Right lobe of liver (tissue), 4 donors: ENCODE results near the gene TM9SF4.

ENCODE experiments used
- CTCF ChIP-seq, 4 donors: fragments of 200-600 bp in 3 of 4; fragments of 450-650 bp in 1 of 4; IDR thresholded peaks; one replicate each; pipeline versions ENCODE4 v1.5.1 to v1.8.0; 2016 to 2022; ENCODE audit warnings: antibody characterized with exemption in 4 of 4, mild to moderate bottlenecking in 2 of 4
- POLR2A ChIP-seq: fragments of 450-650 bp; IDR thresholded peaks from one replicate; pipeline ENCODE4 v1.6.1; 2017; ENCODE audit warnings: antibody characterized with exemption, mild to moderate bottlenecking
- donor health status: DM: no; HTN: no; CAD: no.
- donor health status: DM: no; HTN: no; CAD: no.
- donor health status: DM: no; HTN: yes; CAD: no.

- TF ChIP-seq POLR2A (no peak), CTCF (IDR thresholded peaks at IDR 0.05) (no peak)
These were observed 92.5 kb downstream of the TM9SF4 start for GRCh38 chr20:32201977-32202363.
